ENCODE measurements around the gene TRAF1.

The TRAF1 gene

DNA sequence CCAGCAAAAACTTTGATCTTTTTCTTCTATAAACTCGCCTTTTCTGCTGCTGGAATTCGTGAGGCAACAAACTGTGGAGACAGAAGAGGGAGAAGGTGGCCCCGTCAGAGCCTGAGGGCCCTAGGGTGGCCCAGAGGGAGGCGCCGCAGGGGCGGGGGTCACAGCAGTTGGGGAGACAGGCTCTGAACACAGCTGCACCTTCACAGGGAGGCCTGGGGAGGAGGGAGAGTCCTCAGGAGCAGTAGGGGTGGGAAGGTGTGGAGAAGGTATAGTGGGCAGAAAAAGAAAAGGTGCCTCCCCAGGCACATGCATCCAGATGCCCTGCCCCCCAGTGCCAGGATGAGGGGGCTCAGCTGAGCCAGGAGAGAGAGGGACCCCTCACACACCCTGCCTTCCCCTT is 64.7 kb downstream of the TRAF1 start:
- no peak overlapping the region for H3K4me3 ChIP-seq (ENCODE audit: low read depth, low read length)
- no peak for DNase-seq (ENCODE audit: low read depth)

DNA sequence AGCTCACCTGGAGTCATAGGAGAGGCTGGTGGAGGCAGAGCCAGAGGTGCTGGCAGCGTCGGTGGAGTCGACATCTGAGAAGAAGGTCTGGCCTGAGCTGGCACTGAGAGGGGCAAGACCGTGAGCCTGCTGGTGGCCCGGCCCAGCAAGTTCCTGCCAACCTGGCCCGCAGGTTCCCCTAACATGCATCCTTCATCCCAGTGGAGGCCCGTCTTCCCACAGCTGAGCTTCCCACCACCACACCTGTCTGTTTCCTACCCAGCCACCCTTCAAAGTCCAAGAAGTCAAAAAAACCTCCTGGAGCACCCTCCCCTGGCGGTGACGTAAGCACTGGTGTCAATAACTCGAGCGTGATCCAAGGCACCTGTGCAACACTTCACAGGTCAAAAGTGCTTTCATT is 66.5 kb downstream of the TRAF1 start:
- no peak overlapping the region for H3K4me3 ChIP-seq (ENCODE audit: low read depth, low read length)
- DNase-seq (ENCODE audit: low read depth): no peak

DNA sequence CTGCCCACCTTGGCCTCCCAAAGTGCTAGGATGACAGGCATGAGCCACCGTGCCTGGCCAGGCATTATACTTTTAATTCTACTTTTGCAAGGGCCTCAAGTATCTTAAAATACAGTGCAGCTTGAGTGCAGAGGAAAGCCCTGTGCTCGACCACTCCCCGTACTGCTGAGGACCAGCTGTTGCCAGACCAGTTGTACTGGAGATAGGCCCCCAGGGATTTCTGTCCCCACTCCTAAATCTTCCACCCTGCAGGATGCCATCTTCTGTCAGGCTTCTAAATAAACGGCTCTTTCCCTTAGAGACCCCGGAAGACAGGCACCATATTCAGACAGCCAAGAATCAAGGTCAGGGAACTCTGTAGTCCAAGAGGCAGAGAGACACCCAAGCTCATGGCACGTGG is 67.2 kb downstream of the TRAF1 start:
- no peak for DNase-seq (ENCODE audit: low read depth)
- no peak overlapping the region for H3K4me3 ChIP-seq (ENCODE audit: low read depth, low read length)

DNA sequence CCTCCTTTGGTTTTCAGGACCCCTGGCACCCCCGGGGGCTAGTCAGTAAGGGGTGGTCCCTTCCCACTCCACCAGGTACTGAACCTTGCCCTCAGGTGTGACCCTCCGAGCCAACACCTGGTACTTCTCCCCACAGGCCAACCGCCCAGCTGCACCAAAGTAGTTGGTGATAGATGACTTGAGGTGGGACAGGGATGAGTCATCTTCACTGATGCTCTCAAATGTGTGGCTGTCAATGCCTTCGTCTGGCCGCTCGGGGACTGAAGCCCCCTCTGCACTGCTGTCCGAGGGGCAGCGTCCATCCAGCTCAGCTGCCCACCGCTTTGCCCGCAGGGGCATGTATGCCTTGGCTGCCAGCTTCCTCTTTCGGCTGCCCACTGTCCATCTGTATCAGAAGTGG is 68.7 kb downstream of the TRAF1 start:
- no peak overlapping the region for H3K4me3 ChIP-seq (ENCODE audit: low read depth, low read length)
- no peak for DNase-seq (ENCODE audit: low read depth)

DNA sequence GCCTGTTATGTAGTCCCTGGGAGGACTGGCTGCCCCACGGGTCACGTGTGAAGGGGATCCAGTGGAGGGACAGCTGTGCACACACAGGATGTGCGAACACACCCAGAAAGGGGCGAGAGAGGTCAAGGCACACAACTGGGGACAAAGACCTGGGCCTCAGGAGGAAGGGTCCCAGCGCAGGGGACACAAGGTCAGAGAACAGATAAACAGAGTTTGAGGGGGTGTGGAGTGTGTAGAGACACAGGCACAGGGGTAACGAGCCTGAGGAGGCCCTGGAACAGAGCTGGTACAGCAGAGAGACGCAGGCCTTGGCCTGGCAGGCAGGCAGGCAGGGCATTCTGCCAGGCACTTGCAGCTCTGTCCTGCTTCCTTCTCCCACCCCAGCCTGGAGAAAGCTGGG is 69.1 kb downstream of the TRAF1 start:
- DNase-seq (ENCODE audit: low read depth): no peak
- H3K4me3 ChIP-seq (ENCODE audit: low read depth, low read length): no peak overlapping the region

DNA sequence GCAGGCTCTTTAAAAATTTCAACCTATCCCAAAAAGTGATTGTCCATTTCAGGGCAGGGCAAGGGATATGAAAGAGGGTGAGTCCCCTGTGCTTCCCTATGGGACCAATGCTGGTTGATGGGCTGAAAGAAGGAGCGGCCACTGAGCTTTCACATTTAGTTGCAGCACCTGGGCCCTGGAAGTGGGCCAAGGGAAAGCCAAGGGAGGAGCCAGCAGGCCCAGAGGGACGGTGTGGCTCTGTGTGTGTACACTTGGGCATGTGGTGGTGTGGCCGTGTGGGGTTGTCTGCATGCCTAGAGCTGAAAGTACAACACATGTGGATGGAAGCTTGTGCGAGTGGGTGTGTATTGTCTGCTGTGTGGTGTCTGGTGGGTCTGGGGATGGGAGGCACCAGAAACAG is 69.9 kb downstream of the TRAF1 start:
- H3K4me3 ChIP-seq (ENCODE audit: low read depth, low read length): no peak overlapping the region
- DNase-seq (ENCODE audit: low read depth): no peak

DNA sequence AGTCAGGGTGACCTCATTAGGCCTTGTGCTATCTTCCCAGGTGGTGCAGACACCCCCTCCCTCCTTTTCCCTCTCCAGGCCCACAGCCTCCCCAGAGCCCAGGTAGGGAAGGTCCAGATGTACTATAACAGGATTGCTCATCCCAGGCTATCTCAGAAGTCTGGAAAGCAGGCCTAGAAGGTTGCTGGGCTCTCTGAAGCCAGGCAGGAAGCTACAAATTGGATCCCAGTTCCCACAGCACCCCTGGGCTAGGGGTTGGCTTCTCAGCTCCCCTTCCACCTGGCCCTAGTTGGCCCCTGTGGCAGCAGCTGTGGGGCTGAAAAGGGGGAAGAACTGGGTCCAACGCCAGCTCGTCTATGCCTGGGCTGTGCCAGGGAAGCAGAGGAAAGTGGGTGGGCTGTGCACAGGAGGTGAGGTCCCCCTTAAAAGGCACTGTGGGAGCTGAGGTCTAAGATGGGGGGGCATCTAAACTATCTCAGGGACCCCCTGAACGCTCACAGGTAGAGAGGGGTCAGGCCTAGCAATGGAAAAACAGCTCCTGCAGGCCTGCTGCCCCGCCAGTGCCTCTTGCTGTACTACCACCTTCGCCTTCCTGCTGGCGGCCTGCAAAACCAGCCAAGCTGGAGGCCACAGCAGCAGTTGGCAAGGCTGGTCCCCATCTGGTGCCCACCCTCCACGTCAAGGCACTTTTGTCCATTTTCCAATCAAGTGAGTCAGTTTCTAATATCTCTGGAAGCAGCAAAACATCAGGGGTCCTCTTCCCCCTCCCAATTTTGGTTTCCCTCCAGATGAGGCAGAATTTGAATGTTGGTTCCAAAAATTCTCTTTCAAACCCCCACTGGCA is 70.5 kb downstream of the TRAF1 start:
- DNase-seq (ENCODE audit: low read depth): no peak
- H3K4me3 ChIP-seq (ENCODE audit: low read depth, low read length): no peak overlapping the region

DNA sequence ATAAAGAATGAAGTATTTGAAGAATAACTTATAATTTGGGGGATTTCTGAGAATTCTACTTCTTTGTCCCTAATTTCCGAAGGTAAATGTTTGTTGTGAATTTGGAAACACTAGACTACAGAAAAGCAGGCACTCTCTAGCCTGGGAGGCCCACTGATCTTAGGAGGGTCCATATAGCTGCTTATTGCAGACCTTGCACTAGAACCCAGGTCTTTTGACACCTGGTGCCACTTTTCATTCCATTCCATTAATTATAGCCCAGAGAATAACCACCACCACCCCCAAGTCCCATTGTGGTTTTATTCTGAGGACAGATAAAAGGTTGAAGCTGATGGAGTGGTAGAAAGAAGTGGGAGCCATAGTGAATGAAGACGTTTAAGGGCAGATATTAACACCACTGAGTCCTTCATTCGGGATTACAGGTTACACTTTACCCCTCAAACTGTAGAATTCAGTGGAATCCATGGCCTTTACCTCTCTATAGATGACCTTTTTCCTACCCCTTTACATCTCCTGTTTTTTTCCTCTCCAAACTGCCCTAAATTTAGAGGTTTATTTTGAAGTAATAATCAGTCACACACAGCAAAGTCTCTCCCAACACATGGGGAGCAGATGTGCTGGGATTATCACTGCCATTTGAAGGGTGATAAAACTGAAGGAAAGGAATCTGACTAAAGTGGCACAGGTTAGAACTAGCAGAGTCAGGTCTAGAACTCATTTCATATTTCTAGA is 71.8 kb downstream of the TRAF1 start:
- H3K4me3 ChIP-seq (ENCODE audit: low read depth, low read length): no peak overlapping the region
- DNase-seq (ENCODE audit: low read depth): no peak

DNA sequence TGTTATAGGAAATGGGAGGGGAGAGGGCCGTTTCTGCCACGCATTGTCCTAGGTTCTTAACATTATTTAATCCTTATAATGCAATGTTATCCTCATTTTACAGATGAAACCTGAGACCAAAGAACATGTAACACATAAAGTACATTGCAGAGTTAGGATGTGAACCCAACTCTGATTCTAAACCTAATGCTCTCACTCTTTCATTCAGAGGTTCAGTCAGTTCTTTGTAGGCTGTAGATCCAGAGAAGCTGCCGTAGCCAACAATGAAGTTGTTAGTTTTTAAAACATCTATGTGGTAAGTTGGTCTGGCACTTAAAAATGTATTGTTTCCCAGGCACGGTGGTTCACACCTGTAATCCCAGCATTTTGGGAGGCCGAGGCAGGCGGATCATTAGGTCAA is 73.4 kb downstream of the TRAF1 start:
- no peak for DNase-seq (ENCODE audit: low read depth)
- no peak overlapping the region for H3K4me3 ChIP-seq (ENCODE audit: low read depth, low read length)

Measured in skeletal muscle cell (primary cell).